Liver (tissue), 9 donors: ENCODE results near the gene NR1D1. TPM values are rescaled to one million over a fixed set of nuclear protein-coding genes. Genes with fewer than 3 reads are reported as not detected.
"Not testable (repeated sequence)": the region's sequence is repeated elsewhere in the genome, so short reads cannot be mapped to it uniquely, and the experiment has no call there.

Source experiments
- DNase-seq: peaks from one replicate; pipeline ENCODE4 v3.0.0-alpha.2; 2017; ENCODE audit warnings: low spot score
- H3K27ac ChIP-seq, 2 donors: one replicate each; pipeline ENCODE4 v1.7.0; 2013; ENCODE audit warnings: inconsistent platforms in 2 of 2, low read length in 2 of 2, control low read depth in 1 of 2, low read depth in 1 of 2, mild to moderate bottlenecking in 1 of 2
- H3K27me3 ChIP-seq, 4 donors: one replicate each; pipeline versions ENCODE4 v1.6.1 to v1.7.0; 2013; ENCODE audit warnings: low read length in 3 of 4, inconsistent platforms in 1 of 4, mild to moderate bottlenecking in 1 of 4, moderate library complexity in 1 of 4; ENCODE audit not compliant: control insufficient read depth in 4 of 4, insufficient read depth in 4 of 4
- H3K36me3 ChIP-seq, 4 donors: one replicate each; pipeline versions ENCODE4 v1.6.1 to v1.7.0; 2013; ENCODE audit warnings: low read length in 3 of 4, mild to moderate bottlenecking in 3 of 4, low read depth in 1 of 4, moderate library complexity in 1 of 4; ENCODE audit not compliant: control insufficient read depth in 4 of 4, insufficient read depth in 3 of 4
- H3K4me1 ChIP-seq, 4 donors: one replicate each; pipeline versions ENCODE4 v1.6.1 to v1.7.0; 2013; ENCODE audit warnings: low read length in 3 of 4, mild to moderate bottlenecking in 3 of 4, moderate library complexity in 1 of 4; ENCODE audit not compliant: control insufficient read depth in 4 of 4, insufficient read depth in 4 of 4
- H3K4me3 ChIP-seq, 3 donors: one replicate each; pipeline versions ENCODE4 v1.6.1 to v1.7.0; 2013; ENCODE audit warnings: low read length in 3 of 3, control low read depth in 1 of 3, low read depth in 1 of 3, mild to moderate bottlenecking in 1 of 3
- H3K9ac ChIP-seq, 2 donors: one replicate each; pipeline ENCODE4 v1.7.0; 2013; ENCODE audit warnings: low read length in 2 of 2, mild to moderate bottlenecking in 2 of 2, moderate library complexity in 2 of 2, control low read depth in 1 of 2, low read depth in 1 of 2
- H3K9me3 ChIP-seq, 4 donors: one replicate each; pipeline versions ENCODE4 v1.6.1 to v1.7.0; 2013; ENCODE audit warnings: low read length in 3 of 4; ENCODE audit not compliant: control insufficient read depth in 4 of 4
- ATF3 ChIP-seq: IDR thresholded peaks from 2 replicates; pipeline ENCODE4 v1.6.1; 2016; ENCODE audit warnings: antibody characterized with exemption
- CTCF ChIP-seq: fragments of 150-350 bp; IDR thresholded peaks from 2 replicates; pipeline ENCODE4 v1.5.1; 2017; ENCODE audit warnings: improper control_type of control experiment, low read depth, low read length; ENCODE audit not compliant: missing input control
- EGR1 ChIP-seq, 2 donors: IDR thresholded peaks; 2 replicates each; pipeline ENCODE4 v1.6.1; 2016 to 2018; ENCODE audit warnings: antibody characterized with exemption in 2 of 2, low read depth in 2 of 2
- FOXA1 ChIP-seq: IDR thresholded peaks from 2 replicates; pipeline ENCODE4 v1.6.1; 2016; ENCODE audit warnings: antibody characterized with exemption
- FOXA2 ChIP-seq: IDR thresholded peaks from 2 replicates; pipeline ENCODE4 v1.6.1; 2016; ENCODE audit warnings: antibody characterized with exemption
- GABPA ChIP-seq, 2 donors: IDR thresholded peaks in 1 of 2; conservative IDR thresholded peaks in 1 of 2; 2 replicates each; pipeline ENCODE4 v1.6.1; 2016; ENCODE audit warnings: antibody characterized with exemption in 2 of 2, mild to moderate bottlenecking in 1 of 2, moderate library complexity in 1 of 2
- HNF4A ChIP-seq, 2 donors: conservative IDR thresholded peaks; 2 replicates each; pipeline ENCODE4 v1.6.1; 2016; ENCODE audit warnings: antibody characterized with exemption in 2 of 2, mild to moderate bottlenecking in 2 of 2
- HNF4G ChIP-seq: IDR thresholded peaks from 2 replicates; pipeline ENCODE4 v1.6.1; 2016; ENCODE audit warnings: antibody characterized with exemption
- JUND ChIP-seq, 2 donors: IDR thresholded peaks; 2 replicates each; pipeline ENCODE4 v1.6.1; 2016; ENCODE audit warnings: antibody characterized with exemption in 2 of 2
- MAX ChIP-seq: IDR thresholded peaks from 2 replicates; pipeline ENCODE4 v1.6.1; 2016; ENCODE audit warnings: antibody characterized with exemption
- NR2F2 ChIP-seq: IDR thresholded peaks from 2 replicates; pipeline ENCODE4 v1.6.1; 2016; ENCODE audit warnings: antibody characterized with exemption
- RAD21 ChIP-seq, 2 donors: IDR thresholded peaks; 2 replicates each; pipeline ENCODE4 v1.6.1; 2016; ENCODE audit warnings: antibody characterized with exemption in 2 of 2, mild to moderate bottlenecking in 2 of 2
- REST ChIP-seq: IDR thresholded peaks from 2 replicates; pipeline ENCODE4 v1.6.1; 2016; ENCODE audit warnings: antibody characterized with exemption, mild to moderate bottlenecking
- RXRA ChIP-seq, 2 donors: IDR thresholded peaks; 2 replicates each; pipeline ENCODE4 v1.6.1; 2017 to 2018; ENCODE audit warnings: antibody characterized with exemption in 2 of 2, mild to moderate bottlenecking in 1 of 2
- SP1 ChIP-seq: IDR thresholded peaks from 2 replicates; pipeline ENCODE4 v1.6.1; 2018; ENCODE audit warnings: antibody characterized with exemption, mild to moderate bottlenecking
- TAF1 ChIP-seq: conservative IDR thresholded peaks from 2 replicates; pipeline ENCODE4 v1.6.1; 2016; ENCODE audit warnings: antibody characterized with exemption, mild to moderate bottlenecking
- YY1 ChIP-seq: IDR thresholded peaks from 2 replicates; pipeline ENCODE4 v1.6.1; 2016; ENCODE audit warnings: antibody characterized with exemption, mild to moderate bottlenecking
- ZBTB33 ChIP-seq: IDR thresholded peaks from 2 replicates; pipeline ENCODE4 v1.6.1; 2016; ENCODE audit warnings: antibody characterized with exemption
- WGBS: extraction: QIAGEN DNeasy Blood & Tissue Kit; methylation state at CpG from one replicate; pipeline ENCODE4 v1.1.7; 2013; 5-methylcytosine and 5-hydroxymethylcytosine counted together
- polyA plus RNA-seq, 2 donors: library from polyadenylated mRNA; stranded (reverse) in 1 of 2; unstranded in 1 of 2; fragments of 200-250 nt in 1 of 2; fragments of >200 nt in 1 of 2; fragmentation: Nextera tagmentation in 1 of 2; extraction: Ambion mirVana in 1 of 2; gene quantifications; one replicate each; pipeline versions ENCODE4 v1.2.1 to v1.2.3, GENCODE V29; 2013 to 2015
- total RNA-seq, 2 donors: library from RNA; depleted of rRNA; stranded (reverse); fragments of >200 nt; gene quantifications; one replicate each; pipeline ENCODE4 v1.2.3, GENCODE V29; 2014
- donor health status: healthy.
- donor health status: healthy.
- donor health status: healthy.
- donor health status: healthy.
- donor health status: healthy.

Gene NR1D1
- total RNA-seq (1 to 10 TPM in 1 of 2 donors, under 1 TPM in 1; 0.84 to 2.3 TPM), polyA plus RNA-seq (10 to 100 TPM in 1 of 2 donors, 1 to 10 TPM in 1; 8.8 to 13.7 TPM)

- no peaks in the 10 kb centered on the region for H3K27me3 ChIP-seq
- H3K9me3 ChIP-seq: no peaks in the 10 kb centered on the region
- no peak for DNase-seq
- H3K36me3 ChIP-seq: peaks cover 0 to 13% (median 7%) of the 10 kb centered on the region in 4 donors
- H3K4me3 ChIP-seq: peak within 1 kb of the TSS; percentile 64 to 97 (median 93)
- under 1% methylated on average over 16 of the region's 16 CpGs for WGBS
- TF ChIP-seq RXRA (IDR thresholded peaks at IDR 0.05) (no peak), YY1 (peak; percentile 71), HNF4G (no peak), TAF1 (peak; percentile 98), REST (peak; percentile 74)
- H3K9ac ChIP-seq: peak within 1 kb of the TSS; percentile 96 to 99
- H3K4me1 ChIP-seq: peaks cover 25 to 67% (median 47%) of the 10 kb centered on the region in 4 donors
- peak within 1 kb of the TSS; percentile 98 to 99 for H3K27ac ChIP-seq
Measured at GRCh38 chr17:40100419-40100668, at the start of gene NR1D1. Gene NR1D1, minus strand, starts transcription at chr17:40100589. Its CDS starts 495 bp downstream, at chr17:40100094.

GRCh38 chr17:40148527-40148926 is 48.1 kb upstream of the NR1D1 start:
- Histone ChIP-seq H3K27ac (no peak overlapping the region), H3K4me1 (peaks cover 0 to 5% (median 0%) of the 10 kb centered on the region in 4 donors), H3K27me3 (no peaks in the 10 kb centered on the region), H3K9me3 (no peaks in the 10 kb centered on the region), H3K9ac (no peak overlapping the region), H3K4me3 (no peak overlapping the region), H3K36me3 (peaks cover 8 to 28% (median 17%) of the 10 kb centered on the region in 4 donors)
- no peak for DNase-seq
- 96% methylated on average over 3 of the region's 3 CpGs for WGBS
- TF ChIP-seq RAD21 (IDR thresholded peaks at IDR 0.05) (no peak), GABPA (IDR thresholded peaks at IDR 0.05 in 1 of 2, conservative IDR thresholded peaks at IDR 0.05 in 1 of 2) (no peak), NR2F2 (no peak), HNF4A (conservative IDR thresholded peaks at IDR 0.05) (no peak), HNF4G (no peak), CTCF (no peak), SP1 (no peak)

- no peak for DNase-seq
- 97% methylated on average over 3 of the region's 3 CpGs for WGBS
- H3K27me3 ChIP-seq: no peaks in the 10 kb centered on the region
- no peak overlapping the region for H3K27ac ChIP-seq
- TF ChIP-seq JUND (IDR thresholded peaks at IDR 0.05): no peak
- TF ChIP-seq HNF4G: no peak
- TF ChIP-seq RAD21 (IDR thresholded peaks at IDR 0.05): no peak
- TF ChIP-seq ZBTB33: no peak
- no peak for TF ChIP-seq FOXA1
- TF ChIP-seq TAF1: no peak
- no peak for TF ChIP-seq HNF4A (conservative IDR thresholded peaks at IDR 0.05)
- TF ChIP-seq FOXA2: no peak
- TF ChIP-seq SP1: no peak
- TF ChIP-seq YY1: no peak
- no peak for TF ChIP-seq ATF3
- no peak for TF ChIP-seq GABPA (IDR thresholded peaks at IDR 0.05 in 1 of 2, conservative IDR thresholded peaks at IDR 0.05 in 1 of 2)
- no peak for TF ChIP-seq MAX
- TF ChIP-seq EGR1 (IDR thresholded peaks at IDR 0.05; ENCODE audit: low read depth in 2 of 2): no peak
- H3K4me3 ChIP-seq: no peak overlapping the region
- H3K9me3 ChIP-seq: no peaks in the 10 kb centered on the region
- H3K4me1 ChIP-seq: peaks cover 0 to 10% (median 8%) of the 10 kb centered on the region in 4 donors
- peaks cover 7 to 27% (median 17%) of the 10 kb centered on the region in 4 donors for H3K36me3 ChIP-seq
- H3K9ac ChIP-seq: no peak overlapping the region
Measured at GRCh38 chr17:40145476-40145875, 45.1 kb upstream of the NR1D1 start.

GRCh38 chr17:40143166-40143565 is 42.8 kb upstream of the NR1D1 start:
- H3K27me3 ChIP-seq, H3K9ac ChIP-seq, H3K4me3 ChIP-seq, H3K9me3 ChIP-seq, DNase-seq, H3K27ac ChIP-seq: not testable (repeated sequence)
- peaks cover 0 to 16% (median 8%) of the 10 kb centered on the region in 4 donors for H3K4me1 ChIP-seq
- WGBS: 97% methylated on average over 3 of the region's 3 CpGs
- peaks cover 3 to 14% (median 11%) of the 10 kb centered on the region in 4 donors for H3K36me3 ChIP-seq
